LNCAP (cell line): Measurements from ENCODE around the gene SH3BGRL2.

ENCODE experiments used
- CTCF ChIP-seq: fragments of 450-650 bp; IDR thresholded peaks from 2 replicates; pipeline ENCODE4 v1.5.1; 2017; ENCODE audit warnings: mild to moderate bottlenecking

SH3BGRL2 gene

DNA sequence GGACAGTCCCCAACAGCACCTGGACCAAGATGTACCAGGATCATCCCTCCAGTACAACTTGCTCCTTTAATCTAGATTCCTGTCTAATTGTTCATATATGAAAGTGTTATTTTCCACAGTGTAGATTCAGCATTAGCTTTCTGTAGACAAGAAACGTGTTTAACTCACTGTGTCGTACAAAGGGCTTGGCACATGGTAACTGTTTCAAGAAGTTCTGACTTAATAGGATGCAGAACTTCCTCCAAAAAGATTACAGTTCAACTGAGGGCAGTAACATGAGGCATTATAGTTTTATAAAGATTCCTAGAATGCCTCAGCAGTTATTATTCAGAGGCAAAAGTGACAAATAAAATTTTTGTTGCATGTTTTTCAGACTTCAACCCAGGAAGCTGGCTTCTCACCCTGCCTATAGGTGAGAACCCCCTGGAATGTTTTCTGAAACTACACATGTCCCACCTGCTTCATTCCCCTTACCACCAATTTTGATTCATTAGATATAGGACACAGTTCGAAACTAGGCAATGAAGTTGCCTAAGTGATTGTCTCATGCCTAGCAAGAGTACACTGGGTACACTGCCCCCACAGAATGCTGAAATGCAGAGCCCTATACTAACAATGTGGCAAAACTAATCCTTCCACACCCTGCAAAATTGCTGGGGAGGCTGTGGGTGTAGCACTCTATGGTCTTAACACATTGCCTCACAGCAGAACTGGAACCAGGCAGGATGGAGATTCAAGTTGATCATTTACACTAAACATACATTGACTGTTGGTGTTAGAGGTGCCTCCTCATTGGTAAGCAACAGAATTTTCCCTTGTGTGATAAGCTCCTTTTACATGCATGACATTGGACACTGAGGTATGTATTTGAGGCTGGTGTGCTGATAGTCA, 22.6 kb upstream of the SH3BGRL2 start:
- TF ChIP-seq CTCF: no peak

GRCh38 chr6:79609225-79609595, 21.9 kb upstream of the SH3BGRL2 start:
- TF ChIP-seq CTCF: no peak

DNA sequence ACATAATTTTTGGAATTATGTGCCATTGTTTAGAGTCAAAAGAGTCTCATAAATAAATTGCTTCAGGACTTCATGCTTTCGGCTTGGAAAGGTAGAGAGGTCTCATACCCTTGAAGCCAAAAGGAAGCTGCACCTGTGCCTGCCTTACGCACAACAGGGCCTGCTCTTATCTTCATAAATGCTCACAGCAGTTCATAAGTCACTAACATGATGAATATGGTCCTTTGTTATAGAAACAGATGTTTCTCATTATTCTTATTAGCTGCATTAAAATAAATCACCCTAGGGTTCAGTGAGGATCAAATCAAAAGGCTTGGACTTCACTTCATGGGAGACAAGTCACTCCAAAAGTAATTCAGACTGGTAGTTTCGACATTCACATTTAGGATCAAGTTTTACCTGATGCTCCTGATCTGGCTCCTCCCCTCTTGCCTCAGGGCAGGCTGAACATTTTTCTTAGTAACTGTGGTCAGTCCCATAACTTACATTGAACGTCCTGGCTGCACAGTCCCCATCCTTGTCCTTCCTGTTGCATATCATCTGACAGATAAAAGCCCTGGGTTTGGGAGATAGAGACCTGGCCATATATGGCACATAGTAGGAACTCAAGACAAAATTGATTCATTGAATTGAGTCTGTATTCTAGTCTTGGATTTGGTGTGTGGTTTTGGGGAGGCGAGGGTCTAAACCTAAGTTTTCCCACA, 20.7 kb upstream of the SH3BGRL2 start:
- TF ChIP-seq CTCF: no peak

GRCh38 chr6:79612457-79612856, 18.7 kb upstream of the SH3BGRL2 start:
- no peak for TF ChIP-seq CTCF

GRCh38 chr6:79612918-79613317, 18.2 kb upstream of the SH3BGRL2 start:
- TF ChIP-seq CTCF: no peak

GRCh38 chr6:79613912-79614311, 17.2 kb upstream of the SH3BGRL2 start:
- TF ChIP-seq CTCF: no peak

GRCh38 chr6:79614326-79615305, 16.5 kb upstream of the SH3BGRL2 start:
- TF ChIP-seq CTCF: no peak
